Loucy (cell line): ENCODE measurements around the gene LHPP.

Source experiments
- H2AFZ ChIP-seq: fragments of 200-600 bp; sonication (generic); 2 replicates; pipeline ENCODE4 v1.6.0; 2016; ENCODE audit warnings: antibody characterized with exemption, mild to moderate bottlenecking, low read length, moderate library complexity
- H3F3A ChIP-seq: fragments of 200-600 bp; 2 replicates; pipeline ENCODE4 v1.6.0; 2016; ENCODE audit warnings: antibody characterized with exemption, low read depth, mild to moderate bottlenecking
- H3K27me3 ChIP-seq: fragments of 200-600 bp; sonication (generic); 2 replicates; pipeline ENCODE4 v1.6.1; 2014; ENCODE audit warnings: low read length, mild to moderate bottlenecking; ENCODE audit not compliant: insufficient read depth, poor library complexity, severe bottlenecking
- H3K36me3 ChIP-seq: fragments of 200-600 bp; sonication (generic); 2 replicates; pipeline ENCODE4 v1.6.1; 2016; ENCODE audit warnings: low read length; ENCODE audit not compliant: insufficient read depth
- H3K4me1 ChIP-seq: fragments of 200-600 bp; sonication (generic); 2 replicates; pipeline ENCODE4 v1.5.1; 2014; ENCODE audit warnings: low read length, mild to moderate bottlenecking; ENCODE audit not compliant: insufficient read depth, poor library complexity, severe bottlenecking
- H3K4me2 ChIP-seq: fragments of 200-600 bp; sonication (generic); 2 replicates; pipeline ENCODE4 v1.6.0; 2014; ENCODE audit warnings: antibody characterized with exemption, low read length, low read depth, mild to moderate bottlenecking; ENCODE audit not compliant: poor library complexity, severe bottlenecking
- H3K4me3 ChIP-seq: fragments of 200-600 bp; sonication (generic); 2 replicates; pipeline ENCODE4 v1.5.1; 2014; ENCODE audit warnings: low read length, mild to moderate bottlenecking, mixed read lengths; ENCODE audit not compliant: poor library complexity, severe bottlenecking
- H3K79me2 ChIP-seq: fragments of 200-600 bp; sonication (generic); 2 replicates; pipeline ENCODE4 v1.6.1; 2014; ENCODE audit warnings: low read length; ENCODE audit not compliant: insufficient read depth
- H3K9ac ChIP-seq: fragments of 200-600 bp; sonication (generic); 2 replicates; pipeline ENCODE4 v1.6.0; 2014; ENCODE audit warnings: mild to moderate bottlenecking, low read depth, low read length, moderate library complexity; ENCODE audit not compliant: poor library complexity, severe bottlenecking
- H3K9me2 ChIP-seq: fragments of 200-600 bp; sonication (generic); replicated peaks from 2 replicates; pipeline ENCODE4 v1.6.1; 2016; ENCODE audit warnings: low read depth, low read length, mixed read lengths
- H3K9me3 ChIP-seq: fragments of 200-600 bp; sonication (generic); 2 replicates; pipeline ENCODE4 v1.6.1; 2014; ENCODE audit warnings: mild to moderate bottlenecking, antibody characterized with exemption, low read length, low read depth; ENCODE audit not compliant: insufficient read depth
- H4K20me1 ChIP-seq: fragments of 200-600 bp; sonication (generic); 2 replicates; pipeline ENCODE4 v1.6.0; 2014; ENCODE audit warnings: antibody characterized with exemption, low read length, mild to moderate bottlenecking; ENCODE audit not compliant: insufficient read depth, poor library complexity, severe bottlenecking
- EZH2phosphoT487 ChIP-seq: fragments of 200-600 bp; IDR thresholded peaks from 2 replicates; pipeline ENCODE4 v1.6.1; 2018; ENCODE audit warnings: antibody characterized with exemption, mild to moderate bottlenecking, moderate library complexity, borderline replicate concordance
- TF ChIP-seq, protein P1 (sequence below): fragments of 200-600 bp; sonication (generic); conservative IDR thresholded peaks from 2 replicates; pipeline ENCODE4 v1.5.1; 2014; ENCODE audit warnings: mild to moderate bottlenecking, antibody characterized with exemption, low read length

LHPP gene

DNA sequence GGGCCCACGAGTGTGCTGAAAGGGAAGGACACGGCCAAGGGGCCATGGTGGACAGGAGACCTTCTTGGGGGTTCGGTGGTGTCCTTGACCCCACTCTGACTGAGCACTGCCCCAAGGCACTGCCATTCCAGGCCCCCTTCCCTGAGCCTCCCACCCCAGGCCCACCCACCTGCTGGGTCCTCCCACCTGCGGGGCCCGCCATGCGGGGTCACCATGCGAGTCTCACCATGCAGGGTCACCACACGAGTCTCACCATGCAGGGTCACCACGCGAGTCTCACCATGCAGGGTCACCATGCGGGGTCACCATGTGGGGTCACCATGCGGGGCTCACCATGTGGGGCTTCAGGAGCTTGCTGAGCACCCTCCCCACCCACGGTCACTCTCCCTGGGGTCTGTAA lies 76.3 kb downstream of the LHPP start:
- H3K9me3 ChIP-seq: no peaks in the 10 kb centered on the region
- no peaks in the 10 kb centered on the region for H3K9me2 ChIP-seq
- no peak overlapping the region for H3K4me2 ChIP-seq
- no peak overlapping the region for H3K4me3 ChIP-seq
- H3K27me3 ChIP-seq: no peaks in the 10 kb centered on the region
- no peaks in the 10 kb centered on the region for H3K4me1 ChIP-seq
- H3K9ac ChIP-seq: no peak overlapping the region
- H3K79me2 ChIP-seq: no peaks in the 10 kb centered on the region
- no peaks in the 10 kb centered on the region for H3K36me3 ChIP-seq
- TF ChIP-seq, protein P1, sequence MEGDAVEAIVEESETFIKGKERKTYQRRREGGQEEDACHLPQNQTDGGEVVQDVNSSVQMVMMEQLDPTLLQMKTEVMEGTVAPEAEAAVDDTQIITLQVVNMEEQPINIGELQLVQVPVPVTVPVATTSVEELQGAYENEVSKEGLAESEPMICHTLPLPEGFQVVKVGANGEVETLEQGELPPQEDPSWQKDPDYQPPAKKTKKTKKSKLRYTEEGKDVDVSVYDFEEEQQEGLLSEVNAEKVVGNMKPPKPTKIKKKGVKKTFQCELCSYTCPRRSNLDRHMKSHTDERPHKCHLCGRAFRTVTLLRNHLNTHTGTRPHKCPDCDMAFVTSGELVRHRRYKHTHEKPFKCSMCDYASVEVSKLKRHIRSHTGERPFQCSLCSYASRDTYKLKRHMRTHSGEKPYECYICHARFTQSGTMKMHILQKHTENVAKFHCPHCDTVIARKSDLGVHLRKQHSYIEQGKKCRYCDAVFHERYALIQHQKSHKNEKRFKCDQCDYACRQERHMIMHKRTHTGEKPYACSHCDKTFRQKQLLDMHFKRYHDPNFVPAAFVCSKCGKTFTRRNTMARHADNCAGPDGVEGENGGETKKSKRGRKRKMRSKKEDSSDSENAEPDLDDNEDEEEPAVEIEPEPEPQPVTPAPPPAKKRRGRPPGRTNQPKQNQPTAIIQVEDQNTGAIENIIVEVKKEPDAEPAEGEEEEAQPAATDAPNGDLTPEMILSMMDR: no peak
- TF ChIP-seq EZH2phosphoT487: no peak
- H2AFZ ChIP-seq: no peak overlapping the region
- no peaks in the 10 kb centered on the region for H4K20me1 ChIP-seq
- no peaks in the 10 kb centered on the region for H3F3A ChIP-seq

DNA sequence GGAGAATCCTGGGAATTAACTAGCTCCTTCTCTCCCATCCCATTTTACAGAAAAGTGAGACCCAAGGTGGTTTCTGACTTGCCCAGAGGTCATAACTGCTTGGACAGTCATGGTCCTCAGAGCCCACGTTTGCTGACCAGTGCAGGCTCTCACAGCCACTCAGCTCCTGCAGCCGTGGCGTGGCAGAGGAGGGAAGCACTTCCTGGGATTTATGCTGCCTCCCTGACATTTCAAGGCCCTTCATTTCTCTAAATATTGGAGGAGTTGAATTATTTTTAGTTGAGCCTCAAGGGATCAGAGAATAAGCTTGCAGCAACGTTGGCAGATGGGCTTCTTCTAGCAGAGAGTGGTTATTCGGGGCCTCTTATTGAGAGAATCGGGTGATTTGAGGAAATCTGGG lies 77.1 kb downstream of the LHPP start:
- Histone ChIP-seq H3K79me2 (no peaks in the 10 kb centered on the region), H3K9ac (no peak overlapping the region), H3K9me2 (no peaks in the 10 kb centered on the region), H3K4me2 (no peak overlapping the region), H3K9me3 (no peaks in the 10 kb centered on the region), H3K4me1 (no peaks in the 10 kb centered on the region), H4K20me1 (no peaks in the 10 kb centered on the region), H2AFZ (no peak overlapping the region), H3K4me3 (no peak overlapping the region), H3K27me3 (no peaks in the 10 kb centered on the region), H3F3A (no peaks in the 10 kb centered on the region), H3K36me3 (no peaks in the 10 kb centered on the region)
- TF ChIP-seq, protein P1: no peak
- no peak for TF ChIP-seq EZH2phosphoT487

DNA sequence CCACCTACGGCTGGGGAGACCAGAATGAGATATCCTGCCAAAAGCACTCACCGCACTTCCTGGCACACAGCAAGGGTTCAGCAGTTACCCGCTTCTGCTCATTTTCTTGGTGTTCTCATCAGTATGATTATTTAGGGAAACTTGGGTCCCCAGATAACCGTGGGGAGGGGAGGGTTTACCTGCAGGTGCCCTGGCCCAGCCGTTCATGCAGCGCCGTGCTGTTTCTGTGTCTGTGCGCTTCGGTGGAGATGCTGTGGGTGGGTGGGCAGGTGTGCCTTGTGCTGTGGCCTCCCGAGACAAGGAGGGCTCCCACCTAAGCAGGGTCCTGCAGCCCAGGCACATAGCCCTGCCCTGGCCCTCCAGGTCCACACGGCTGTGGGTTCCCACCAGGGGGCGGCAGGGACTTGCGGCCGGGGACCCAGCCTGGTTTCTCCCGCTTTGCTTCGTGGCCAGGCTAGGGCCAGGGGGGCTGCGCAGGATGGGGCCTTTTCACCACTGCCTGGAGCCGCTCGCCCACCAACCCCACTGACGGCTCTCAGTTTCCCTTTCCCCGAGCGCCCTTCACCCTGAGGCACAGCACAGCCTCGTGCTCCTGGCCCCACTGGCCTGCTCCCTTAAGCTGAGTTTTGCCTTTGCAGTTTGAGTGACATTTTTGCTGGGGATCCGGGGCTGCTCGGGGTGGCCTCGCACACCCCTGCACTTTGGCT lies 78.5 kb downstream of the LHPP start:
- Histone ChIP-seq H3K27me3 (no peaks in the 10 kb centered on the region), H3F3A (no peaks in the 10 kb centered on the region), H4K20me1 (no peaks in the 10 kb centered on the region), H3K4me1 (no peaks in the 10 kb centered on the region), H3K4me3 (no peak overlapping the region), H3K9me3 (no peaks in the 10 kb centered on the region), H2AFZ (peak overlapping the region; percentile 51; the same call in 1 of the 2 replicates), H3K9ac (no peak overlapping the region), H3K9me2 (no peaks in the 10 kb centered on the region), H3K36me3 (no peaks in the 10 kb centered on the region), H3K4me2 (peak overlapping the region; percentile 17), H3K79me2 (no peaks in the 10 kb centered on the region)
- TF ChIP-seq EZH2phosphoT487: no peak
- TF ChIP-seq, protein P1: peak; percentile 68
